ENCODE data around the gene PHC2.

DNA sequence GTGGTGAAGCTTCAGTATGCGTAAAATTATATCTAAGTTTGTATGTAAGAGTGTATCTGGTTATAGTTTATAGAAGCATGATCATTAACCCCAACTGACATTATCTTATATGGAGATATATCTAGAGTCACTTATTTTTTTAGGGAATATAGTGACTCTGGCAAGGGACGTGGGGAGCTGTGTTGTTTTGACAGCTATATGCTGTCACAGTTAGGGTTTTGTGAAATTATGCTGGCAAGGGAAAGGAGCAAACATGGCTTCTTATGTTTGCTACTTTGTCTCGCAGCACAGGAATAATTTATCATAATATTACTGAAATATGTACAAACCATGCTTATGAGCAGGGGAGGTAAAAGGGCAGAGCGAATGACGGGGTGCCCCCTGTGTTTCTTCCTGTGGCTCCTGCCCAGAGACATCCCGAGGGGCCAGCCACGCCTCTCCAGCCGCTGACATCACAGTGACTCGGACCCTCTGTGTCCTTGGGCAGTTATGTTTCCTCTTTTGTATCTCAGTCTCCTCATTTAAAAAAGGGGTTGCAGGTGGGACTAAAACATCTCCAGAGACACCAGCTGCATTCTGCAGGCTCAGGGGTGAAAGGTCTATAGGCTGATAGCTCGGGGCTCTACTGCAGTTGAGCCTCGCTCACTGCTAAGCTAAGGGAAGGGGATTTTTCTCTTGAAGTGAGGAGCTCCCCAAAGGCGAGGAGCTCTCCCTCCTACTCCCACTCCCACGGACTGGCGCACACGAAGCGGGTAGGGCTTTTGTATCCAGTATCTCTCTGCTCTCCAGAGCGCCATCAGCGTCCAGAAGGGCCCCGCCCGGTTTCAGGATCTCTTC is 124.9 kb downstream of the PHC2 start:
- TF ChIP-seq YY1 (IDR thresholded peaks at IDR 0.05; ENCODE audit: low read depth) (no peak), EP300 (IDR thresholded peaks at IDR 0.05; ENCODE audit: borderline replicate concordance) (no peak), TCF12 (IDR thresholded peaks at IDR 0.05; ENCODE audit: low read depth) (no peak), TEAD4 (IDR thresholded peaks at IDR 0.05) (no peak)
